Right ventricle myocardium superior (tissue), 1 donor: ENCODE measurements around the gene NTN1. TPM values are rescaled to one million over a fixed set of nuclear protein-coding genes. Genes with fewer than 3 reads are reported as not detected.
"Not testable (repeated sequence)": the region's sequence is repeated elsewhere in the genome, so short reads cannot be mapped to it uniquely, and the experiment has no call there.

ENCODE experiments used
- ATAC-seq: fragments of 200-7000 bp; cut with Tn5 transposase; one replicate; pipeline ENCODE4 v1.9.1; 2020; ENCODE audit warnings: mild to moderate bottlenecking; ENCODE audit not compliant: poor library complexity
- DNase-seq: peaks from one replicate; pipeline ENCODE4 v3.0.0-alpha.2; 2020
- intact Hi-C: fragments of 100-400 bp; cut with DNase I; formaldehyde crosslinking; loops from one replicate; pipeline ENCODE4 v1.11.2; 2022
- long read RNA-seq: library from polyadenylated mRNA; unstranded; transcript quantifications from one replicate; pipeline ENCODE4 v2.0.0, GENCODE V29; 2021
- total RNA-seq: library from RNA; stranded (reverse); fragmentation: NEBNext Ultra II Directional; extraction: Animal tissue kit (Norgen Biotek cat#: 25700); gene quantifications from one replicate; pipeline ENCODE4 v1.2.1, GENCODE V29; 2021
- donor health status: DM: no; HTN: yes; CAD: no; lungs with severe emphysema.

The NTN1 gene
- total RNA-seq = 19.4 TPM
- long read RNA-seq, partial matches to known transcripts = 1 of 30 reads
- long read RNA-seq, other reads (novel, unspliced or antisense) = 29 of 30 reads

DNA sequence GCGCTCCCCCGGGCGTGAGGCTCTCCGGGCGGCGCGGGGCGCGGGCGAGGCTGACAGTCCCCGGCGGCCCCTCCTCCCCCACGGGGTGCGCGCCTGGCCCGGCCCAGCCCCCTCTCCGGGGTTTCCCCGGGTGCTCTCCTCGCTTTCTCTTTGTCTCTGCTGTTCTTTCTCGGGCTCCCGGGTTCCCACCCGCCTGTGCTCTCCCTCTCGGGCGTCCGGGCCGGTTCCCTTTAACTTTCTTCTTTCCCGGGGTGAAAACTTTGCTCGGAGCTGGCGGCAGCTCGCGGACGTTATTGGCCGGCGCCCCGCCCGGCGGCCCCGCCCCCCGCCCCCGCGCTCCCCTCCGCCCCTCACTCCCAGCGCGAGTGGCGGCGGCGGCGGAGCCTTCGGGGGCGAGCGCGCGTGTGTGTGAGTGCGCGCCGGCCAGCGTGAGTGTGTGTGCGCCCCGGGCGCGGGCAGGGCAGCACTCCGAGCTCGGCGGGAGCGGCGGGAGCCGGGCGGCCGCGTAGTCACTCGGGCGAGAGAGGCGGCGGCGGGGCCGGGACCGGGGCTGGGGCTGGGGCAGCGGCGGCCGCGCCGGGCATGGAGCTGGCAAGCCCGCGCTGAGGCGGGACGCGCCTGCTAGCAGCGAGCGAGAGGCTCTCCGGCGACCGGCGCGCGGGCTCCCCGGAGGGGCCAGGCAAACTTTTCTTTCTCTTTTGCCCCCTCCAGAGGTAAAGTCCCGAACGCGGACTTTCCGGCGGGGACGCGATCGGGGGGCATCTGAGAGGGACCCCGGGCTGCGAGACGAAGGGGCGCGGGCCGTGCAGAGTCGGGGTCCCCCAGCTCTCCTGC lies at the start of gene NTN1:
TSS of gene NTN1 (plus strand) at position 353 of the 834 bp plus-strand sequence. CDS start 864 bp downstream, outside the sequence.
- DNase-seq (peak; percentile 71), ATAC-seq (peak; percentile 79)
- intact Hi-C loops = loop anchor here (10.0 kb wide), 1 partner anchor 93 kb away; no protein-coding TSS in a partner anchor

DNA sequence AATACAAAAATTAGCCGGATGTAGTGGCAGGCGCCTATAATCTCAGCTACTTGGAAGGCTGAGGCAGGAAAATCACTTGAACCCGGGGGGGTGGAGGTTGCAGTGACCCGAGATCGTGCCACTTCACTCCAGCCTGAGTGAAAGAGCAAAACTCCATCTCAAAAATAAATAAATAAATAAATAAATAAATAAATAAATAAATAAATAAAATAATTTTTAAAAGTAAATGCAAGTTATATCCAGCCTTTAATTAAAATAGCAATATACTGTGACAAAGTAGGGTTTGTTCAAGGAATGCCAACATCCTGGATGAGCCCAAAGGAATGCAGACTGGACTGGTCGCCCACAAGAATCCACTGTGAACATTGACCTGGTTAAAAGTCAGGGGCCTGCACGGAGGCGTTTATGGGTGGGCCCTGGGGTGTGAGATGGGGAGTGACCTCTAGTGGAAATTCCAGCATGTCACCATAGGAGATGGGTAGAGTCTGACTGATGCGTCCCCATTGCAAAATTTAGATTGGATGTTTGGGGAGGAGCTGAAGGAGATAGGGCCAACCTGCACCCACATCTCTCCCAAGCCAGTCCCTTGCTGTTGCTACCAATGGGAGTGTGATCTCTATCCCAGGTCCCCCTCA lies 46.1 kb upstream of the NTN1 start:
- DNase-seq (no peak), ATAC-seq (no peak)
- intact Hi-C loops = no loop called here

DNA sequence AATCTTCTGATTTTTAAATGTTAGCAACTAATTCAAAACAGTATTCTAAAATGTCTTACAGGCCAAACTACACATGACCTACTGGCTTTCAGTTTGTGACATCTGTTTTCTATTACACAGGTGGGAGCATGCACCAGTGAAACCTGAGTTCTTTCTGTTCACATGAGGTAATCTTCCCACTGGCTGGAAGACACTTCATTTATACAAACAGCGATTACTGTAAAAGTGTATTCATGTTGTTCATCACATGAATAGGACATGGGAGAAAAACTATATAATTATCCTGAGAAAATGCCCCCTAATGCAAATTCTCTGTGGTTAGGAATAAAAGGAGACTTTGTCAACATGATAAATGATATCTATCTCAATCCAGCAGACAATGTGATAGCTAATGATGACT lies 44.7 kb upstream of the NTN1 start:
- DNase-seq (no peak), ATAC-seq (no peak)
- intact Hi-C loops = no loop called here

DNA sequence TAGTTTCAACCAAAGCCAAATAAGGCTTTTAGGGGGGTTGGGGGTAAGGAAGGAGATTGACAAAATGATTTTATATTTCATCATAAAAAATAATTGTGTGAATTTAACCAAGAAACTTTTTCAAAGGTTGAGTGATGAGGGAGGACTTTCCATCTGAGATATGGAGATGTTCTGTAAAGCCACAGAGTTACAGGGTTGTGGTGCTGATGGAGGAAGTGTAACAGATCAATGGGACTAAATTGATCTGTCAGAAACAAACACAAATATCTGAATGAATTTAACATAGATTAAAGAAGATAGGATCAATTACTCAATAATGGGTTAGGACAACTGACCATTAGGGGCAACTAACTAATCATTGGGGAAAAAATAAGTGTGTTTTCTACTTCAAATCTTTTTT lies 41.6 kb upstream of the NTN1 start:
- DNase-seq (no peak), ATAC-seq (no peak)
- intact Hi-C loops = no loop called here

DNA sequence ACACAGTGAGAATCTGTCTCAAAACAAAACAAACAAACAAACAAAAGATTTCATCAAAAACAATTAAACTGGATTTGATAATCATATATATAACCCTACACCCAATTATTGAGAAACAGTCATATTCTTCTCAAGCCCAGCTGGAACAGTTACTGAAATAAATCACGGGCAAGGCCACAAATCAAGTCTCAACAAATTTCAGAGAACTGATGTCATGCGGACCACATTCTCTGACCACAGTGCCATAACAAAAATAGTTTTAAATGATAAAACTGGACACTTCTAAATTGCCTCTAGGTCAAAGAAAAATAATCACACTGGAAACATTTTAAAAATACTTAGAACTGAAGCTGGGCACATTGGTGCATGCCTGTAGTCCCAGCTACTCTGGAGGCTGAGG lies 39.9 kb upstream of the NTN1 start:
- intact Hi-C loops = no loop called here
- DNase-seq (no peak), ATAC-seq (no peak)

DNA sequence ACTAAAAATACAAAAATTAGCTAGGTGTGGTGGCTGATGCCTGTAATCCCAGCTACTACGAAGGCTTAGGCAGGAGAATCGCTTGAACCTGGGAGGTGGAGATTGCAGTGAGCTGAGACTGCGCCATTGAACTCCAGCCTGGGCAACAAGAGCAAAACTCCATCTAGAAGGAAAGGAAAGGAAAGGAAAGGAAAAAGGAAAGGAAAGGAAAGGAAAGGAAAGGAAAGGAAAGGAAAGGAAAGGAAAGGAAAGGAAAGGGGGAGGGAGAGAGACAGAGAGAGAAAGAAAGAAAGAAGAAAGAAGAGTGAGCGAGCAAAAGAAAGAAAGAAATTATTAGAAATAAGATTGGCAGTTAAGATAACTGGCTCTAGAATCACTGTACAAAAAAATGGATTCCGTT lies 37.1 kb upstream of the NTN1 start:
- intact Hi-C loops, ATAC-seq, DNase-seq: not testable (repeated sequence)

DNA sequence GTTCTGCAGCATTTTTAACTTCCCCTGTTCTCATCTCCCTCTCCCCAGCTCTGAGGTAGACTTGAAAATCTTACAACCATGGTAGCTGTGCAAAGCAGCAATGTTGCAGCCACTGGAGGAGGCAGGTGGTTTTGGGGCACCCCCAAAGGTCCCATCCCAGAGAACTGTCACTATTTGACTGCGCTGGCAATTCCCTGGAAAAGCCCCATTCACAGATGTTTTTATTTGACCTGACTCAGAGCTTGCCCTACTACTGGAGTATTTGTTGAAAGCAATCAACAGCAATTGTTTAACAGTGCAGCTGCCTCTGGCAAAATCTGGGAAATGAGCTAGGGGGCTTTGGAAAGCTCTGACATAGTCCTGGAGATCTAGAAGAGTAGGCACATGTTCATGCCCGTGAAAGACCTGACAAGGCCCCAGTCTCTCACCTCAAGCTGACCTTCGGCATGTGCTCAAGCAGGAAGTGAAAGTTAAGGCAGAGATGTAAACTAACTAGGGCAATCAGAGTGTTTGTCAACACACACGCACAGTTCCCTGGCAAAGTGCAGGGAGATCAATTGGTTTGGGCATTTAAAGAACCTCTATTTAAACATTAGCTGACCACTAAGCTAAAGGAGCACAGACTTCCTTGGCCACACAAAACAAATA lies 36.1 kb upstream of the NTN1 start:
- ATAC-seq (no peak), DNase-seq (no peak)
- intact Hi-C loops = no loop called here

DNA sequence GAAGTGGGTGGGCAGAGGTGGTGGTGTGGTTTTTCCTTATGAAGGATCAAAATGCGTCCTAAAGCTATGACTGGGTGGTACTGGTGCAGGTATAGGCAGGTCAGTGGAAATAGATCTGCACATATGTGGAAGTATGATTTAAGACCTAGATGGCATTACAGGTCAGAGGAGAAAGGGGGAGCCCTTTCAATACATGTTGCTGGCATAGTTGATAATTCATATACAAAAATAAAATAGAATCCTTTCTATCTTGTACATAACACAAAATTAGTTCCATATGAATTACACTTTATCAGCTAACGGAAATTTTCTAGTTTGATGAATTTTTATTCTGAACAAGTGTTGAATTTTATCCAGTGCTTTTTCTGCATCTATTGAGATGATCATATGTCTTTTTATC lies 35.0 kb upstream of the NTN1 start:
- DNase-seq (no peak), ATAC-seq (no peak)
- intact Hi-C loops = no loop called here

DNA sequence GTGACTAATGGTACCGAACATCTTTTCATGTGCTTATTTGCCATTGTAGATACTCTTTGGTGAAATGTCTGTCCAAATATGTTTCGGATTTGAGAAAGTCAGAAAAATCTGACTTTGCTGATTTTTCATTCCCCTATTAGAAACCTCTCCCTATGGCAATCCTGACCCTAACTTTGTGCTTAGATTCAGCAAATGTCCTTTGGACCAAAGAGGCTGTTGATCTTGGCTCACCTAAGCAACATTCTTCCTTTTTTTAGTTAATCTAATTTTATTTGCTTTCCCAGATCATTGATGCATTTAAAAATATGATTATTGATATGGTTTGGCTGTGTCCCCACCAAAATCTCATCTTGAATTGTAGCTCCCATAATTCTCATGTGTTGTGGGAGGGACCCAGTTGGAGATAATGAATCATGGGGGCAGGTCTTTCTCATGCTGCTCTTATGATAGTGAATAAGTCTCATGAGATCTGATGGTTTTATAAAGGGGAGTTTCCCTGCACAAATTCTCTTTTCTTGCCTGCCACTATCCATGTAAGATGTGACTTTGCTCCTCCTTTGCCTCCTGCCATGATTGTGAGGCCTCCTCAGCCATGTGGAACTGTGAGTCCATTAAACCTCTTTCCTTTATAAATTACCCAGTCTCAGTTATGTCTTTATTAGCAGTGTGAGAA lies 32.9 kb upstream of the NTN1 start:
- ATAC-seq, intact Hi-C loops, DNase-seq: not testable (repeated sequence)

DNA sequence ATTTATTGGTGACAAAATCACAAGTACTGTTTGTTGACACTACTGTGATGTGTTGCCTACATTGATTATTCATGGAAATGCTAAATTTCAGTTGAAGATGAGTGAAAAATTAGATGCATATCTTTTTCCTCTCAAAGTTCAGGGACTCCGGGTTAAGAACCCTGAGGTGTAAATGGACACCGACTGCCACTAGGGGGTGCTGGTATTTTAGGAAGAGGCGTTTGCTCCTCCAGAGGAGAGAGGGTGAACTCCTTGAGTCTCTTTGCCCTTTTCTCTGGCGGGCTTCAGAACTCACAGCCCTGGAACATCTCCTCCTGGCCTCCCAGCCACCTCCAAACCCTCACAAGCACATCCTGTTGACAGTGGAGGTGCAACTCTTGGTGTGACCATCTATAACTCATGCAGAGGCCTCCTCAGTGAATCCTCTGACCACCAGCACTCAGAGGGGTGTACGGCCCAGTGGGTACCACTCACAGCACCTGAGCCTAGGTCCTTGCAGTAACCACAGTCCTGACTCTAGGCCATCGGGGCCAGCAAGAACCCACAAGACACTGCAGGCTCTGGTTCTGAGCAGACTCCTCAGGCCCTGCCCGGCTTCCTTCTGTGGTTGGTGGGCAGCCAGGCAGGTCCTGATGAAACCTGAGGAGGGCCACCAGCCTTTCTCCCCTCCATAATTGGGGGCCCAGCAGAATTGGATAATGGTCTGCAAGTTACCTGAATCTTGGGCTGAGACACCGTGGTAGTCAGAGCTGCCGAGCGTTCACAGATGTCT lies 29.6 kb upstream of the NTN1 start:
- peak; percentile 64 for ATAC-seq
- intact Hi-C loops = loop anchor here (5.0 kb wide), 2 partner anchors 301 to 531 kb away; no protein-coding TSS in a partner anchor
- no peak for DNase-seq

DNA sequence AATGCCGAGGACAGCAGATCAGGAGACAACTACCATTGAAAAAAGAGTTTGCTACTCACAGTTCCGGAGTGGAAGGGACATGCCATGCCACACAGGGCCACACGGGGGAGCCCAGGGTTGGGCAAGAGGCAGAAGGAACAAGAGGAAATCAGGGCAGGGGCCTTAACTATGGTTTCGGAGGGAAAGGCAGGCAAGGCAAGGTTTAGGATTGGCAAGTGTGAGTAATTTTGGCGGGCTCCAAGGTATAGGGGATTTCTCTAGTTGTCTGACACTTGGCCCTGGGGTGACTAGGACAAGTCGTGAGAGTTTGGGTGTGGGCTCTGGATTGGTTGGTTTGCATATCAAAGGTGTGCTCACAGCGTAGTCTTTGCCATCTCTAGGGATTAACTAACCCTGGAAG lies 27.0 kb upstream of the NTN1 start:
- peak; percentile 87 for DNase-seq
- ATAC-seq = peak; percentile 84
- intact Hi-C loops = loop anchor here (5.0 kb wide), 2 partner anchors 298 to 528 kb away; no protein-coding TSS in a partner anchor

DNA sequence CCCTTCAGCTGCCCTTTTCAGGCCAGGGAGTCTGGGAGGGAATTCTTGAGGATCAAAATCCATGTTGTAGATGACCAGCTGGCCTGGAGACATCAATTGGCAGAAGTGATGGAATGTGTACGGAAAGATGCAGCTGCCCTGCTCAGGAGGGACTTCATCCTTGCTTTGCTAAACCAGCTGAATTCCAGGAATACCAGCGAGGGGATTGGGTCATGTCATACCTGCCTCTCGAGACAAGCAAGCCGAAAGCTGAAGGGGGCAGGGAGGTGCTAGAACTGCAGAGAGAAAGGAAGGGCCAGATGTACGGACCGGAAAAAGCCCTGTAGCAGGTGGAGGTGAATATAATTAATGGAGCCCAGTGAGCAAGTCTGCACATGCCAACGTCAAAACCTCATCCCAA lies 25.6 kb upstream of the NTN1 start:
- ATAC-seq = no peak
- intact Hi-C loops = no loop called here
- DNase-seq = no peak

DNA sequence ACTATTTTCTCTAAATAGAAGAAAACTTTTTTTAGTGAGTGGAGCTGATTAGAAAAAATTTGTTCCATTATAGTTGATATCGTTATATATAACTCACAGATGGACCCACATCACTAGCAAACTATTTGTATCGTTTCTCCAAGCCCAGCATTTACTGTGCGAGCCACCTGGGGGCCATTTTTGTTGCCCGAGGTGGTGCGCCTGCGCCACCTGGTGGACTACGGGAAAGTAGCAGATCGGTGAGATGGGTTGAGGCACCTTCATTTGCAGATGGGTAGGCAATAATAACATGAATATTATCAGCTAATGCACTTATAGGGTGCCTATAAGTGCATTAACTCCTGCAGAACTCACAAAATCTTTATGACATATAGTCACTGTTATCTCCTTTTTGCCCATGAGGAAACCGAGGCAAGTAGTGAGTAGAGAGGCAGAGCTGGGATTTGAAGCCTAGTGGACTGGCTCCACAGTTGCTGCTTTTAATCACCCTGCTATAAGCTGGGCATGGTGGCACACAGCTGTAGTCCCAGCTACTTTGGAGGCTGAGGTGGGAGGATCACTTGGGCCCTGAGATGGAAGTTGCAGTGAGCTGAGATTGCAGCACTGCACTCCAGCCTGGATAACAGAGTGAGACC lies 23.2 kb upstream of the NTN1 start:
- DNase-seq (peak; percentile 76), ATAC-seq (peak; percentile 55)
- intact Hi-C loops = no loop called here

DNA sequence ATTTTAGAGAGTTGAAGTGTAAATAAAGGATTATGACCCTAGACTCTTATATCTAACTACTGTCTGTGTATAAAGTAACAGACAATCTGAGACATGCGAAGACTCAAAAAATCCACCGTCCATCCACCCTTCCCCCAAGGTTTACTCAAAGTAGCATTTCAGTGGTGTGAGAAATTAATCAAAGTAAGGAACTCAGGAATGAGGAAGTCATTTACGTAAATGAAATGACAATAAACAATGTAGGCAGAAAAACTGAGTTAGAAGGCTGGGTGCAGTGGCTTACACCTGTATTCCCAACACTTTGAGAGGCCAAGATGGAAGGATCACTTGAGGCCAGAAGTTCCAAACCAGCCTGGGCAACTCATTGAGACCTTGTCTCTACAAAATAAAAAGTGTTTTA lies 19.8 kb upstream of the NTN1 start:
- DNase-seq (no peak), ATAC-seq (no peak)
- intact Hi-C loops = no loop called here

DNA sequence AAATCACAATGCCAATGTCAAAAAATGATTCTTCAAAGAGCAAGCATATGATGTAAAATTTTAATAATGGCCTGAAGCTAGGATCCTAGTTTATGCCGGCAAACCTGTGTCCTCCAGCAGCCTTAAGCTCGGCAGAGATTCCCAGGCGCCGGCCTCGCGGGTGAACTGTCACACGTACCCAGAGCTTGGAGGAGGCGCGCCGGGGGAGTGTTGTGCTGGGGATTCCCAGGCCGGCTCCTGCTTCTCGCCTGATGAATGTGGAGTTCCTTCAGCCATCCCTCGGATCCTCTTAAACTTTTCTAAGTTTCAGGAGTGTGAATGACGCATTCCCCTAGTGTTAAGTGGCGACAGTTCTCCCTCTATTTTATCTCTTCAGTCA lies 19.1 kb upstream of the NTN1 start:
- intact Hi-C loops = no loop called here
- ATAC-seq = peak; percentile 21
- no peak for DNase-seq

DNA sequence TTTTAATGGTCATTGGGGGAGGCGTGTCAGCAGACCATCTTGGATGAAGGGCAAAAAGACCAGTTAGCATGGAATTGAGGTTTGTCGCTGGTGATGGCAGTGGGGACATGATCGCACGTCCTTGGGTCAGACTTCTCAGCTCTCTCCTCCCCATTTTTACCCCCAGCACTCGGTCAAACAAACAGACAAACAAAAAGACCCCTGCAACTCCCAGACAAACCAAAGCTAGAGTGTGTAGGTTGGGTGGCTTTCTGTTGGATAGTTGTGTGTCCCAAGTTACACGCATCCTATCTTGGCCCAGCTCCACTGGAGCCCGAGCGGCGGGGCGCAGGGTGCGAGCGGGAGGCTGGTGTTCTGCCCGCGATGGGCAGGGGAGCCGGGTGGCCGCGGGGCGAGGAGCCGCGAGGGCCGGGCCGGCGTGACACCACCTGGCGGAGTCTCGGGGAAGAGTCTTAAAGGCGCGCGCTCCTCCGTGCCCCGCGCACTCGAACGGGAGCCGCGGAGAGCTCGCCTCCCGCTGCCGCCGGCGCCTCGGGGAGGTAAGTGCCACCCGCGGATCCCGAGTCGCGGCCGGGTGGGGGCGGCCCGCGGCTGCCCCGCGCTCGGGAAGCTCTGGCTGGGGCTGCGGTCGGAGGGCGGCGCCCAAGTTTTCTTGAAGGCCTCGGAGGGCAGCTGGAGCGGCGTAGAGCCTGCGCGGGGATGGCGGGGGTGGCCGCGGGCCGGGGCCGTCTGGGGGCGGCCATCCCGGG lies 18.5 kb upstream of the NTN1 start:
- intact Hi-C loops = no loop called here
- DNase-seq (peak; percentile 51), ATAC-seq (peak; percentile 75)
